GM12878 (cell line): ENCODE results near the gene STK39.

Source experiments
- CTCF ChIP-seq, 3 experiments: IDR thresholded peaks in 2 of 3; conservative IDR thresholded peaks in 1 of 3; 2 replicates each; pipeline ENCODE4 v1.5.1; 2011; ENCODE audit warnings: low read depth in 3 of 3, low read length in 3 of 3, mild to moderate bottlenecking in 3 of 3, control low read depth in 2 of 3, moderate library complexity in 2 of 3, inconsistent platforms in 1 of 3, mixed read lengths in 1 of 3; ENCODE audit not compliant: control insufficient read depth in 2 of 3, insufficient read depth in 1 of 3; ENCODE audit errors: extremely low read depth in 1 of 3
- E4F1 ChIP-seq: fragments of 450-650 bp; IDR thresholded peaks from 2 replicates; pipeline ENCODE4 v1.6.1; 2018; ENCODE audit warnings: borderline replicate concordance, mild to moderate bottlenecking; ENCODE audit not compliant: partially characterized antibody
- EZH2 ChIP-seq: IDR thresholded peaks from 2 replicates; pipeline ENCODE4 v1.6.1; 2012; ENCODE audit warnings: low read depth, mild to moderate bottlenecking, control low read depth, inconsistent platforms, low read length, borderline replicate concordance; ENCODE audit not compliant: control insufficient read depth
- IRF3 ChIP-seq: fragments of 450-650 bp; IDR thresholded peaks from 2 replicates; pipeline ENCODE4 v1.6.1; 2014; ENCODE audit warnings: mild to moderate bottlenecking
- KAT2A ChIP-seq: conservative IDR thresholded peaks from 2 replicates; pipeline ENCODE4 v1.6.1; 2011; ENCODE audit warnings: low read depth, low read length; ENCODE audit not compliant: control insufficient read depth
- NR2C2 ChIP-seq: IDR thresholded peaks from 2 replicates; pipeline ENCODE4 v1.6.1; 2011; ENCODE audit warnings: borderline replicate concordance, low read depth; ENCODE audit not compliant: control insufficient read depth, insufficient read length
- SKIL ChIP-seq: fragments of 450-650 bp; IDR thresholded peaks from 2 replicates; pipeline ENCODE4 v1.6.1; 2017; ENCODE audit warnings: mild to moderate bottlenecking, low read depth, inconsistent platforms; ENCODE audit not compliant: poor library complexity, severe bottlenecking
- SREBF2 ChIP-seq: IDR thresholded peaks from 2 replicates; pipeline ENCODE4 v1.6.1; 2012; ENCODE audit warnings: mild to moderate bottlenecking, low read length
- WRNIP1 ChIP-seq: IDR thresholded peaks from 2 replicates; pipeline ENCODE4 v1.6.1; 2011; ENCODE audit warnings: low read depth, low read length, improper control_type of control experiment, borderline replicate concordance
- YY1 ChIP-seq: IDR thresholded peaks from 2 replicates; pipeline ENCODE4 v1.6.1; 2011; ENCODE audit warnings: low read depth, mild to moderate bottlenecking, low read length

GRCh38 chr2:168184681-168185513 lies 62.5 kb downstream of the STK39 start:
- TF ChIP-seq CTCF (IDR thresholded peaks at IDR 0.05 in 2 of 3, conservative IDR thresholded peaks at IDR 0.05 in 1 of 3; ENCODE audit: control insufficient read depth in 2 of 3, extremely low read depth in 1 of 3, insufficient read depth in 1 of 3, low read depth in 3 of 3, low read length in 3 of 3) (no peak), NR2C2 (no peak), SKIL (no peak), E4F1 (no peak), IRF3 (no peak), EZH2 (no peak), YY1 (no peak), KAT2A (no peak), WRNIP1 (no peak), SREBF2 (no peak)
